HEK293T (cell line): ENCODE results near the gene TTC1.

ENCODE experiments used
- BHLHE40 ChIP-seq: fragments of 450-650 bp; IDR thresholded peaks from 2 replicates; pipeline ENCODE4 v1.6.1; 2016; ENCODE audit warnings: mild to moderate bottlenecking, moderate library complexity, borderline replicate concordance
- L3MBTL2 ChIP-seq: fragments of 450-650 bp; conservative IDR thresholded peaks from 2 replicates; pipeline ENCODE4 v1.6.1; 2016; ENCODE audit warnings: mild to moderate bottlenecking
- PKNOX1 ChIP-seq: fragments of 450-650 bp; IDR thresholded peaks from 2 replicates; pipeline ENCODE4 v1.6.1; 2016
- SP1 ChIP-seq: fragments of 450-650 bp; IDR thresholded peaks from 2 replicates; pipeline ENCODE4 v1.6.1; 2017

GRCh38 chr5:160030631-160031377 is 21.9 kb downstream of the TTC1 start:
- TF ChIP-seq L3MBTL2 = no peak
- no peak for TF ChIP-seq PKNOX1
- no peak for TF ChIP-seq BHLHE40
- TF ChIP-seq SP1 = no peak
